Activated CD4-positive, CD25-positive, alpha-beta regulatory T cell treated with anti-CD3 and anti-CD28 coated beads, Interleukin-2, amount 50 U/mL, for 16 hours (primary cell): ENCODE results near the gene XRN2.

Experiments
- DNase-seq: peaks from one replicate; pipeline ENCODE4 v3.0.0-alpha.2; 2020; ENCODE audit warnings: low read depth, low spot score

XRN2 gene

GRCh38 chr20:21303061-21303871 lies at the start of gene XRN2:
Gene XRN2 (plus strand): TSS chr20:21303331. CDS start chr20:21303399, 68 bp downstream.
- peak; percentile 88 for DNase-seq

- no peak for DNase-seq
These were observed 45.9 kb upstream of the XRN2 start for GRCh38 chr20:21257192-21257591.

- no peak for DNase-seq
These were observed 44.7 kb upstream of the XRN2 start for GRCh38 chr20:21258411-21258810.

GRCh38 chr20:21259346-21259745 lies 43.8 kb upstream of the XRN2 start:
- DNase-seq: no peak

- DNase-seq: no peak
These were observed 40.3 kb upstream of the XRN2 start for GRCh38 chr20:21262812-21263211.

- no peak for DNase-seq
These were observed 37.6 kb upstream of the XRN2 start for GRCh38 chr20:21265261-21266190.

- DNase-seq: no peak
These were observed 37.0 kb upstream of the XRN2 start for GRCh38 chr20:21266191-21266536.

GRCh38 chr20:21269772-21270171 lies 33.4 kb upstream of the XRN2 start:
- no peak for DNase-seq

GRCh38 chr20:21270806-21271205 lies 32.3 kb upstream of the XRN2 start:
- no peak for DNase-seq

- no peak for DNase-seq
These were observed 30.9 kb upstream of the XRN2 start for GRCh38 chr20:21272279-21272678.

- DNase-seq: no peak
These were observed 30.5 kb upstream of the XRN2 start for GRCh38 chr20:21272679-21273078.

- DNase-seq: no peak
These were observed 29.3 kb upstream of the XRN2 start for GRCh38 chr20:21273755-21274386.

GRCh38 chr20:21278829-21279228 lies 24.3 kb upstream of the XRN2 start:
- DNase-seq: no peak

- no peak for DNase-seq
These were observed 23.2 kb upstream of the XRN2 start for GRCh38 chr20:21279706-21280521.

GRCh38 chr20:21280522-21281016 lies 22.6 kb upstream of the XRN2 start:
- DNase-seq: no peak

GRCh38 chr20:21286775-21287174 lies 16.4 kb upstream of the XRN2 start:
- DNase-seq: no peak

GRCh38 chr20:21288587-21289370 lies 14.4 kb upstream of the XRN2 start:
- DNase-seq: no peak

GRCh38 chr20:21289651-21290050 lies 13.5 kb upstream of the XRN2 start:
- DNase-seq: no peak

GRCh38 chr20:21291026-21291425 lies 12.1 kb upstream of the XRN2 start:
- no peak for DNase-seq

GRCh38 chr20:21294755-21295154 lies 8.4 kb upstream of the XRN2 start:
- no peak for DNase-seq
